HG02759 (cell line): ENCODE data around the gene CTDP1.
"Not testable (repeated sequence)": the region's sequence is repeated elsewhere in the genome, so short reads cannot be mapped to it uniquely, and the experiment has no call there.

Experiments used
- ATAC-seq: cut with Tn5 transposase; IDR thresholded peaks from one replicate; pipeline ENCODE4 v1.9.1; 2021; ENCODE audit warnings: mild to moderate bottlenecking, moderate library complexity; ENCODE audit not compliant: unreplicated experiment

The CTDP1 gene

DNA sequence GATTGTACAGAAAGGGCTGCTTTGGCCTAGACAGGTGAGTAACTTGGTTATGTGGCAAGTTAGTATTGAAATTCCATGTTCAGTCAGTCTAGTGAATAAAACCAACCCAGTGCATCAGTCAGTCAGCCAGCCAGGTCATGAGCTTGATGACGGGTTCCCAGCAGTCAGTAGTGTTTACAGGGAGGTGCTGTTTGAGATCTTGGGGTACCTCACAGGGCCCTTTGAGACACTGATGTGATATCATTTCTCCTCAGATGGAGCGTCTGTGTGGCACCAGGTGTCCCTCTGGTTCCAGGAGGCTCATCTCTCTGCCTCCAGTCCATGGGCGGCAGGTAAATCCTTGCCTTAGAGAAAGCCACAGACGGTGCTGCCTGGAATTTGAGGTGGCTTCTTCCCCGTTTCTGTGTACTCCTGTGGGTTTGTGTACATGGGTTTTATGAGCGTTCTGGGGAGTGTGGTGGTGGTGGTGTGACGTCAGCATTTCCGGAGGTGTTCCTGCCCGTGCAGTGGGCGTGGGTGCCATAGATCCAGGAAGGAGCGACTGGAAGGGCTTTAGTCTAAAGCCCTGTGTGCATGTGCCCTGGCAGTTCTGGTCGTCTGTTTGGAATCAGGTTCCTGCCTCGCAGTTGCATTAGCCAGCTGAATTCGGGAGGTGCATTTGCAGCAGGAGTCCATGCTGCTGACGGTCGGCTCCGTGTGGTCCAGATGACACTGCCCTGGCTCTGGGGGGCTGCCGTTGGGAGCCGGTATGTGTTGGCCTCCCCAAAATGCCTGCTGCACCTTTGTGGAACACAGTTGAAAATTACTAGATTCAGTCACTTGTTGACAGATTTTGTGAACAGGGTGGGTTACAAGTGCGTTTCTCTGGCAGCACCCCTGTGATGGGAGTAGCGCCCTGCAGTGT lies 2.1 kb downstream of the CTDP1 start:
- ATAC-seq: no peak

DNA sequence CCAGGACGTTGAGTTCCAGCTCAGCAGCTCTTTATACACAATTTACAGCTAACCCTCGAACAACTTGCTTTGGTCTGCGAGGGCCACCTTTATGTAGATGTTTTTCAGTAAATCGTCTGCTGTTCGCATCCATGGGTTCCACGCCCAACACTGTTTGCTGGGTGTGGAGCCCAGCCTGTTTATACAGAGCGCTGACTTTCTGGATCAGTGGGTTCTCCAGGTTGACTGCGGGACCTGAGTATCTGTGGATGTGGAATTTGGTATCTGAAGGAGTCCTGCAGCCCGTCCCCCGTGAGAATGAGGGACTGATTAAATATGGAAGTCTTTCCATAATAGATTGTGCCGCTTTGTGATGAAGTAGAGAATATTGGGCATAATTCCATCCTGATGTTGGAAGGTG lies 2.9 kb downstream of the CTDP1 start:
- ATAC-seq: no peak

DNA sequence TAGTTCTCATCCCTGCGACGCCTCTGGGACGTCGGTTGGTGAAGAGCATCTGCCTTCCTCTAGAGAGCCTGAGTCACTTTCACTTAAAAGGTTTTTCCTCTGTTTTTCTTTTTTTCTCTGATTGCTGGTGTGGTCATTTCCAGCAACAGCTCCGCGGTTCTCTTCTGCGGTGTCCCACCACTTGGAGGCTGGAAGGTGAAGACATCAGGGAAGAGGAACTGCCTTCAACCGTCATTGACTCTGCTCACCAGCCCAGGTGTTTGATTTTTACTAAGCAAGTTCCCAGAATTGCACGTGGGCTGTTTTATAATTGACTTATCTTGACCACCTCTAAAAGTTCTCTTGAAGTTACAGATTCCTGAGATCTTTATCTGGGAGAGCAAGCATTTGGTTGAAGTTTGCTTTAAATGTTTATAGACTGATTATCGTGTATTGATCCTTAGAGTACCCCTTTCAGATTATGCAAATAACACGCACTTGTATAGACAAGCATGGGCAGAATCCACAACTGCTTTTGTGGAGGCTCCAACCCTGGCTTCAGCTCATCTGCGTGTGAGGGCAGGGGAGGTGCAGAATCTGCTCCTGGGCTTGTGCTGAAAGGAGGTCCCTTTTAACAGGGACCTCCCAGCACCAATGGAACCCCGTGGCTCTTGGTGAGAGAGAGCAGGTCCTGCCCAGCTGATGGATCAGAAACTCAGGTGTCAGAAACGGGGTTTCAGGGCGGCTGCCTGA lies 3.5 kb downstream of the CTDP1 start:
- no peak for ATAC-seq

DNA sequence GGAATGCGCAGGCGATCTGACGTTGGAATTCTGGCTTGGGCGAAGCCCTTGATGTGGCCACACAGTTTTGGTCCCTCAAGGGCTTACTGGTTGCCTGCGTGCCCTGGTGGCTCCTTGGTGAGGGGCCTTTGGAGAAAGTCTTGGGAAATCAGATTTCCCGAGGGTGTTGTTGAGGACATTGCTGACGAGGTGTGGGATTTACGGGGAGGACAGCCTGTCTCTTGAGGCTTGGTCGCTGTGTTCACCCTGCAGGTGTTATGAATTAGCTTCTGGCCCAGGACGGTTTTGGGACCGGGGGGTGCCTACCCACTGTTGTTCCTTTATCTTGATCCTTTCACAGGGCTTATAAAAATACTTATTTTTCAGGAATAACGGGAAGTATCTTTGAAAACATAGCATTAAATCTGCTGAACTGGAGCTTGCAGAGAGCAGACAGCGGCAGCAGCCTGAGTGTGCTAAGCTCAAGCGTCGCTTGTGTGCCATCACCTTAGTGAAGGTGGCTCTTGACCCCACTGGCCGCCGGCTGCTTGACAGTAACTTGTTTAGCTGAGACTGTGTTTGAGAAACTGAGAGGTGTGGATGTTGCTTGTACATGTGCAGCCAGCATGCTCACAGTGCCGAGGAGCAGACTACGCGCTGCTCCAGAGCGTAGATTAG lies 4.2 kb downstream of the CTDP1 start:
- no peak for ATAC-seq

DNA sequence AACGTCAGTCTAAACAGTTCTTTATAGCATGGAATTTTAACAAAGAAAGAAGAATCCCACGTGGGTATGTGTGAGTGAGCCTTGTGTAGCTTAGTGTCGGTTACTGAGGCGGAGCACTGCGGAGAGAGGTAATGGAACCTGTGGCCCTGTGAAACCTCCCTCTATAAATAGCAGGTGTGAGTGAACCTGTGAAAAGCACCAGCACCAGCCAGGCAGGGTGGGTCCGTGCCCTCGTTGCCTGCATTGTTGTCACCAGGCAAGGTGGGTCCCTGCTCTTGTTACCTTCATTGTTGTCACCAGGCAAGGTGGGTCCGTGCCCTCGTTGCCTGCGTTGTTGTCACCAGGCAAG lies 4.7 kb downstream of the CTDP1 start:
- ATAC-seq: no peak

DNA sequence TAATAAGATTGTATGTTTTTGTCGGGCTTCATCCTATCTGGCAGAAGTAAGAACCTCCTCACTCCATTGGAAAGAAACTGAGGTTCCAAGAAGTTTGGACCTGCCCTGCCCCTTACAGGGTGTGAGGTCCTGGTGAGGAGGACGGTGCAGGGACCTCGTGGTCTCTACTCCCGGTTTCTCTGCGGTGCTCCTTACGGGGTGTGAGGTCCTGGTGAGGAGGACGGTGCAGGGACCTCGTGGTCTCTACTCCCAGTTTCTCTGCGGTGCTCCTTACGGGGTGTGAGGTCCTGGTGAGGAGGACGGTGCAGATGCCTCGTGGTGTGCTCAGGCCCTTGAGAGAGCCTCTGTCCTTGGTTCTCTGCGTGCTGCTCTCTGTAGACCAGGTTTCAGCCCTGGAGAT lies 5.2 kb downstream of the CTDP1 start:
- ATAC-seq: no peak

DNA sequence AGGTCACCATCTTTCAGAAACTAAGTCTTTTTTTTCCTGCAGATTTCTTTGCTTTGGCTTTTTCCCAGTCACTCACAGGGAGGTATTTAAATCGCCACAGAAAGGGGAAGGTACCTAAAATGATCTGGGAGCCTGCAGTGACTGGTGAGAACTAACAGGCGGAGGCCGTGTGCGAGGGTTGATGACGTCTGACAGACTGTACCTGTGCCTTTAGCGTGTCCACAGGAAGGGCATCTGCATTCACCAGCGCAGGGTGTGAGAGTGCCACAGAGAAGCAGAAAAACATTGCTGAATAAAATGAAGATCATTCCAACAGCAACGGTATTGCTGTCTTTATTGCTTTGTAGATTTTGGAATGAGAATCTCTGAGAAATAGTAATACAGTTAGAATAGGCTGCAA lies 5.7 kb downstream of the CTDP1 start:
- no peak for ATAC-seq

DNA sequence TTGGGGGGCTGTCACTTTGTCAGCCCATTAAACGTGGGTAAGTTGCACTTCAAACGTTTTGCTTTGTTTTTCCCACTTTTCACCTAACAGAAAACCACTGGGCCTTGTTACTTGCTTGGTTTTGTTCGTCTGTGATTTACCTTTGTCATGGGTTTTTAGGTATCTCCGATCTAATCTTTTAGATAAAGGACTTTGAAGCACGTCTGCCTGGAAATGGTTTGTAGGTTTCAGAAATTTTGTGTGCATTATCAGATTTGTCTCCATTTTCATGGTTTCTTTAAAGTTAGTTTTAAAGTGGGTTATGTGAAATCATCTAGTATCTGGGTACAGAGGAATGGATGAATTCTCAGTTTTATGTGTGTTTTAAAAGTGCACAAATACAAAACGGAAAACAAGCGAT lies 6.4 kb downstream of the CTDP1 start:
- ATAC-seq: no peak

DNA sequence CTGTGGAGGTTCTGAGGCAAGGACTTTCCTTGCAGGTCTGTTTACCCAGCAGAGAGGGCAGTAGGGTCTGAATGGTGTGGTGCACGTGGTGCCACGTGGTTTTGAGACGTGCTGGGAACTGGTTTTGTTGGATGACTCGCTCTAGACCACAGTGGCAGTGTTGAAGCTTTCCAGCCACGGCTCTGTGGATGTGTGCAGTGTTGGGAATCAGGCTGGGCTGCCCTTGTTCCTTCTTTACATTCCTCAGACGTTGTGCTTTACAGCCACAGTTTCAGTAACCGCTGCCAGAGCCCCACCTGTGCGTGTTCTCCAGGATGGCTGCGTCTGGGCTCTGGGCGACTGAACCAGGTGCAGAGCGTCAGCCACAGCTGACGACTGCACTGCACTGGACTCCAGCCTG lies 8.2 kb downstream of the CTDP1 start:
- ATAC-seq: no peak

DNA sequence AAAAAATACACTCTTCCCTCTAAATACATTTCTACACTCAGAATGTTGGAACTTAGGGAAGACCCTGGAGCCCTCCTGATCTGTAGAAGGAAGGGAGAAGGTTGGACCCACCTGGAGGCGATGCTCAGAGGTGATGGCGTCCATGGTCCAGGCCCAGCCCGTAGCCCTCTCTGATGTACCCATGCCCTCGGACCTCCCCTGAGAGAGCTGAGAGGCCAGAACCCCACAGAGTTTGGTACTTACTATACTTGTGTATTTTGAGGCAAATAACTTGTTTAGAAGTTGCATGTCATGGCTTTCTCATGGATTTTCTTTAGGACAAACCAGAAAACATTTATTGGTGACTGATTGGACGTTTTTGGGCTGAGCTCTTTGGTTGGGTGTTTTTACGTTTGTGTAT lies 10.5 kb downstream of the CTDP1 start:
- no peak for ATAC-seq

DNA sequence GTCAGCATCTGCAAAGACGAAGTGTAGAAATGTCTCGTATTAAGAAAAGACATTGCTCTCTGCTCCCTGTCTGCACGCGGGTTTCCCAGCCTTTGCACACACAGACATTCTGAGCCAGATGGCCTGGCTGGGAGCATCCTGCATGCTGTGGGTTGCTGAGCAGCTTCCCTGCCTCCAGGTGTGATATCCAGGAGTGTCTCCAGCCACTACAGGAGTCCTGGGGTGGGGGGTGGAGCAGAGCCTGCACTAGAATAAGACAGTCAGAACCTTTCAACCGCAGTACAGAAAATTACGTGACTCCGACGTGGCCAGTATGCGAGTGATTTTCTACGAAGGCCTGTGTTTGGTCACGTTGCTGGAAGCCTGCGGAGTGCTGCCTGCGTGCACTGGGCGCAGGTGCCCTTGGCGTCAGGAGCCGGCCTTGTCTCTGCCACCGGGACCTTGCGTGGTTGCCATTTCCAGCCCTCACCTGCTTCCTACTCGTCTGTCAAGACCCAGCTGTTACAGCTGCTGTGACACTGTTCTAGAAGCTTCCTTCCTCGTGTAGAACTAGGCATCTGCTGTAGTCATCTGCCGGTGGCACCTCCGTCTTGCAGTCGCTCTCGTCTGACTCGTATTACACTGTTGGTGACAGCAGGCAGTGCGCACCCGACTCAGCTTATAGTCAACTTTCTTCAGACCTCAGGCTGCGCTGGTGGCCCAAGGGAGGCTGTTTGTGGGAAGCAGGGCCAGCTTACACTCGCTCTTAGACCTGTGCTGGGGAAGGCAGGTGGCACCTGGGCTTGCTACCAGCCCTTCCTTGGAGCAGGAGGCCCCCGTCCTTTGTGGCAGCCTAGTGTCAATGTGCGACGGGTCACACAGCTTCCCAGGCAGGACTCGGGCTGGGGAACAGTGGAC lies 11.2 kb downstream of the CTDP1 start:
- ATAC-seq: no peak

DNA sequence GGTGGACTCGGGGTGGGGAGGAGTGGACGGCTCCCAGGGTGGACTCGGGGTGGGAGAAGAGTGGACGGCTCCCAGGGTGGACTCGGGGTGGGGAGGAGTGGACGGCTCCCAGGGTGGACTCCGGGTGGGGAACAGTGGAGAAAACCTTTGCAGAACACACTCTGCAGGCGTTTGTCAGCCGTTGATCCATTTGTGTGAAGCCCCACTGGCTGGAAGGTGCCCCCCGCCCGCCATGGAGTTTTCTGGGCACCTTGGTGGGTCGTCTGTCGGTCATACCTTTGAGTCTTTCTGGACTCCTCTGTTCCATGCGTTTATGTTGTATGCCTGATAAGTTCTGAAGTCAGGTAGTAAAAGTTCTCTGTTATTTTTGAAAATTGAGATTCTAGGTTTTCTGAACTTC lies 12.5 kb downstream of the CTDP1 start:
- ATAC-seq: no peak

DNA sequence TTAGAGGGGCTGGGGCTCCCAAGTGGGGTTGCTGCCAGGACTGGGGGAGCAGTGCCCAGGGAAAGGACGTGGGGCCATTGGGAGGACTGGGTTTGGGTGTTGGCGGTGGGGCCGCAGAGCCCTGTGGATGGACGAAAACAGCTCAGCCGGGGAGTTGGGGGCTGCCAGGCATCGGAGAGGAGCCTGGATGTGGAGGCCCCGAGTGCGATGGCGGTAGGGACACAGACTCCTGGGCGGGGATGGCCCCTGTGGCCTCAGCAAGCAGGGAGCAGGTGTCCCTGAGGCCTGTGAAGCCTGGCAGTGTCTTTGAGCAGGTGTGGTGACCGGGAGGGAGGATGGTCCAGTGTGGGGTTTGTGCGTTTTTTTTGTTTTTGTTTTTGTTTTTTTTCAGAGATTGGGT lies 13.3 kb downstream of the CTDP1 start:
- ATAC-seq: no peak

DNA sequence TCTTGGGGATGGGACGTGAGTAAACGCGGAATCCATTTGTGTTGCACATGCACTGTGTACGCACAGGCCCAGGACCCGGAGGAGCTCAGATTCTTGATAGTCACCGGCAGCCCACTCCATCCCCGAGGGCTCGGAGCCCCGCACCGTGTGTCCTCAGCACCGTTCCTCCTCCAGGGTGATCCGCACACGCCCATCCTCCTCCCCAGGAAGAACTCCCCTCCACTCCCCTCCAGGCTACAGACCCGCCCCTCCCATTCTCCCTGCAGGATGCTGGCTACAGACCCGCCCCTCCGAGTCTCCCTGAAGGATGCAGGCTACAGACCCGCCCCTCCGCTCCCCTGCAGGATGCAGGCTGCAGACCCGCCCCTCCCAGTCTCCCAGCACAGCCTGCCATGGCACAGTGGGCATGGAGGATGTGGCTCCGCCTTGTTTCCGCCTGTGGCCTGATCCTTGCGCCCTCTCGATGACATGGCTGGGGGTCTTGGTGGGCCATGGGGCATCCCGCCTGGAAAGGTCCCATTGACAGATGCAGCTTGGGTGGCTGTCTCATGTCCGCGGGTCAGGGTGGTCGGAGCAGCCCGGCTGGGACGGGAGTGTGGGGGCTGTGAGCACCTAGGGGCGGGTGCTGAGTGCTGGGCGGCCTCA lies 14.1 kb downstream of the CTDP1 start:
- no peak for ATAC-seq

DNA sequence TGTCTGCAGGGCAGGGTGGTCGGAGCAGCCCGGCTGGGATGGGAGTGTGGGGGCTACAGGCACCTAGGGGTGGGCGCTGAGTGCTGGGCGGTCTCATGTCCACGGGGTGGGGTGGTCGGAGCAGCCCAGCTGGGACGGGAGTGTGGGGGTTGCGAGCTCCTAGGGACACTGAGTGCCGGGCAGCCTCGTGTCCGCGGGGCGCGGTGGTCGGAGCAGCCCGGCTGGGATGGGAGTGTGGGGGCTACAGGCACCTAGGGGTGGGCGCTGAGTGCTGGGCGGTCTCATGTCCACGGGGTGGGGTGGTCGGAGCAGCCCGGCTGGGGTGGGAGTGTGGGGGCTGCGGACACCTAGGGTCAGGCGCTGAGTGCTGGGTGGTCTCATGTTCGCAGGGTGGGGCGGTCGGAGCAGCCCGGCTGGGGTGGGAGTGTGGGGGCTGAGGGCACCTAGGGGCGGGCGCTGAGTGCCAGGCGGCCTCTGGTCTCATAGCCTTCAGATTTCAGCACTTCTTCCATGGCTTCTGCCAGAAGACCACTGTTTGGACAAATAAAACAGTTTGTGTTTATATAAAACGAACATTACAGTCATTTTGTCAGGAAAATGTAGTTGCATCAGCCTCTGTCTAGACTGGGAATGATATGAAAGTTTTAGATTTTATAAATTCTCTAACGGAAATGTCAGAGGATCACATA lies 14.7 kb downstream of the CTDP1 start:
- ATAC-seq: not testable (repeated sequence)

DNA sequence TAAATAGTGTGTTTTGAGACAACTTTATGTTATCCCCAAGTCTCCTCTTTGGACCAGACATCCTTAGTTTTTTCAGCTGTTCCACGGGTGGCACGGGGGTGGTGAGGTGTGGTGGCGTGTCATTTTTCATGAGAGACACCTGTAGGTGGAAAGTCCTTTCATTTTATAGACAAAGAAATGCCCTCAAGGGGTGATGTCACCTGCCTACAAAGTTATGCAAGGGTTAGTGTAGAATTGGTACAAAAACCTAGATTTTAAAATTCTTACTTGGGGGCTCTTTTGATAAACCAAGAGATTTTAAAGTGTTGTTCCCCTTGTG lies 15.3 kb downstream of the CTDP1 start:
- ATAC-seq: no peak

DNA sequence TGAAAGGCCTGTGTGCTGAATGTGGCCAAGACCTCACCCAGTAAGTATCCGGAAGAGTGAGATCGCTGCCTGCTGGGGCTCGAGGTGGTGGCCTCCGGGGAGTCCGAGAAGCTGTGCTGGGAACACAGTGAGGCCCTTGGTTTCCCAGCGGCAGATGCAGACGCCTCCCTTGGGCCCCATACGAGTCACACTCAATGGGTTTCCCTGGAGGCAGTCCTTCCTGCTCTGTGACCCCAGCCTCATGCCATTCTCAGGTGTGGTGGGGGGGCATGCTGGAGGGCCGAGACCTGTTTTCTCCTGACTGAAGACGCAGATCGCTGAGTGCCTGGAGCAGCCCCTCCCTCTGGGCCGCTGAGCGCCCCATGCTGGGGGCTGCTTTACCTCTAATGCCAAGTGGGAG lies 15.7 kb downstream of the CTDP1 start:
- ATAC-seq: no peak

DNA sequence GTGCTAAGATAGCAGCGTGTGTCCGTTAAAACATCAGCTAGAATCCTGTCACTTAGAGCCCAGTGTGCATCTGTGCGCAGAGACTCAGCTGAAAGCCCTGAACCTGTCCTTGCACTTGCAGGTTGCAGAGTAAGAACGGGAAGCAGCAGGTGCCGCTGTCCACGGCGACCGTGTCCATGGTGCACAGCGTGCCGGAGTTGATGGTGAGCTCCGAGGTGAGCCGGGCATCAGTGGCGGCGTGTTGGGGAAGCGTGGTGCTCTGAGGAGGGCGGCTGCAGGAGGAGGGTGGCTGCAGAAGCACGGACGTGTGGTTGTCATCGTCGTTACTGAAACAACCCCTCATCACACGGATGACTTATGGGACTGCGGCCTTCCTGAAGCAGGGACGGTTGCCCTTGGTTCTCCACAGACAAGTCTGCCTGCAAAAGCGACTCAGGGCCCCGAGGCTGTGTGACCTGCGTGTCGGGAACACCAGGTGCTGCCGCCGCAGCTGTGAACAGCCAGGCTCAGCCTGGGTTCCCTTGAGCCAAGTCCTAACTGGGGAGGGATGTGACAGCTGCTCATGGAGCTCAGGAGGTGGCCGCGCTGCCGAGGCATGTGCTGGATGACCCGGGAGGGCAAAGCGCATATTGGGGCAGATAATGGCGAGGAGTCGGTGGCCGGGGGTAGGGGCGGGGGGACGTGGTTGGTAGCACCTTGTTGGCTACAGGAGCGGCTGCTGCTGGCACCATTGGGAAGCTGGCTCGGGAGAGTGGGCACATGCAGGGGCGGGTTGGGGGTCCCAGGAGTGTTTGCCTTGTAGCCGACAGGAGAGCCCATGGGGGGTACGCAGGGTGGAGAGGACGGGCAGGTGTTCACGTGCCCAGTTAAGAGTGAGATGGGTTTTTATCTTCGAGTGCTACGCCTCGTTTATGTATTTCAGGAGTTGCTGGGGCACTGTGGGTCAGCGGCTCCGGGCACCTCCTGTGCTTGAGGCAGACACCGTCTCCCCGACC lies 16.6 kb downstream of the CTDP1 start:
- no peak for ATAC-seq

DNA sequence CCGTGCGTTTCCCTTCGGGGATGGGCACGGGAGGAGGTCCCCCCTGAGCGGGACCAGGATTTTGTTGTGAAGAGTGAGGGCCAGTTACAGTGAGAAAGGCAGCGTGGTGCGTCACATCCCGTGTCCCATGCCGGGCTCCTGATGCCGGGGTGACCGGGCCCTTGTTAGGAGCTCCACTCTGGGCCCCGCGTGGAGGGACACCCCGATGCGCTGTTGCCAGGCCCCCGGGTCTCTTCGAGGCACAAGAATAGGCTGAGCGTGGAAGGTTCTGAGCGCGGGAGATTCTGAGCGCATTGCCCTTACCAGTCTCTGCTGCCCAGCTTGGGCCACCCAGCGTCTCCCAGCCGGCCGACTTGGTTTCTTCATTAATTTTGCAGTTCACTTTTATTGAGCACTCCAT lies 17.6 kb downstream of the CTDP1 start:
- no peak for ATAC-seq
